NCI-H2081 treated with DMSO at 0.1 percent for 48 hours (cell line): ENCODE data around the gene PTPN2.
"Not testable (repeated sequence)": the region's sequence is repeated elsewhere in the genome, so short reads cannot be mapped to it uniquely, and the experiment has no call there.

Experiments
- DNase-seq: peaks from one replicate; lab custom pipeline; 2025; lab: John Stamatoyannopoulos, UW

Gene PTPN2

GRCh38 chr18:12891561-12891960 is 7.5 kb upstream of the PTPN2 start:
- DNase-seq, result no peak

GRCh38 chr18:12890964-12891363 is 6.9 kb upstream of the PTPN2 start:
- DNase-seq, result no peak

GRCh38 chr18:12886498-12887126 is 2.6 kb upstream of the PTPN2 start:
- DNase-seq, result no peak

- no peak for DNase-seq
Measured at GRCh38 chr18:12885500-12885899, 1.5 kb upstream of the PTPN2 start.

GRCh38 chr18:12884406-12885323 is 628 bp upstream of the PTPN2 start:
- no peak for DNase-seq

- no peak for DNase-seq
Measured at GRCh38 chr18:12883372-12883683, 709 bp downstream of the PTPN2 start.

- DNase-seq, result no peak
Measured at GRCh38 chr18:12882453-12883371, 1.3 kb downstream of the PTPN2 start.

- DNase-seq, result no peak
Measured at GRCh38 chr18:12880541-12880910, 3.5 kb downstream of the PTPN2 start.

- DNase-seq, result no peak
Measured at GRCh38 chr18:12879840-12880540, 4.0 kb downstream of the PTPN2 start.

GRCh38 chr18:12874992-12875391 is 9.0 kb downstream of the PTPN2 start:
- DNase-seq, result not testable (repeated sequence)

- not testable (repeated sequence) for DNase-seq
Measured at GRCh38 chr18:12873961-12874567, 10.0 kb downstream of the PTPN2 start.

GRCh38 chr18:12872408-12872807 is 11.6 kb downstream of the PTPN2 start:
- no peak for DNase-seq

GRCh38 chr18:12868576-12868975 is 15.5 kb downstream of the PTPN2 start:
- DNase-seq, result no peak

- DNase-seq, result no peak
Measured at GRCh38 chr18:12867441-12868123, 16.5 kb downstream of the PTPN2 start.

GRCh38 chr18:12863687-12864216 is 20.3 kb downstream of the PTPN2 start:
- DNase-seq, result no peak

GRCh38 chr18:12862874-12863482 is 21.1 kb downstream of the PTPN2 start:
- no peak for DNase-seq

- DNase-seq, result no peak
Measured at GRCh38 chr18:12862467-12862866, 21.6 kb downstream of the PTPN2 start.

GRCh38 chr18:12861637-12862036 is 22.4 kb downstream of the PTPN2 start:
- no peak for DNase-seq

- DNase-seq, result no peak
Measured at GRCh38 chr18:12860530-12860929, 23.5 kb downstream of the PTPN2 start.

GRCh38 chr18:12858991-12859390 is 25.0 kb downstream of the PTPN2 start:
- DNase-seq, result no peak
